MM.1S (cell line): ENCODE data around the gene GJD2.

Source experiments
- DNase-seq: peaks from one replicate; pipeline ENCODE4 v3.0.0-alpha.2; 2015
- H2AFZ ChIP-seq: fragments of 300-600 bp; sonication (generic); 2 replicates; pipeline ENCODE4 v1.6.0; 2016; ENCODE audit warnings: antibody characterized with exemption, low read length
- H3F3A ChIP-seq: fragments of 300-600 bp; sonication (generic); 2 replicates; pipeline ENCODE4 v1.6.1; 2016; ENCODE audit warnings: mild to moderate bottlenecking, antibody characterized with exemption, low read length, moderate library complexity, mixed read lengths; ENCODE audit not compliant: insufficient read depth
- H3K27ac ChIP-seq: fragments of 300-600 bp; sonication (generic); 2 replicates; pipeline ENCODE4 v1.5.1; 2016; ENCODE audit warnings: mild to moderate bottlenecking, low read length
- H3K27me3 ChIP-seq: fragments of 300-600 bp; sonication (generic); replicated peaks from 2 replicates; pipeline ENCODE4 v1.6.0; 2016; ENCODE audit warnings: low read length; ENCODE audit not compliant: insufficient read depth
- H3K36me3 ChIP-seq: fragments of 300-600 bp; sonication (generic); replicated peaks from 2 replicates; pipeline ENCODE4 v1.6.1; 2016; ENCODE audit warnings: mild to moderate bottlenecking, low read length, mixed read lengths; ENCODE audit not compliant: insufficient read depth
- H3K4me1 ChIP-seq: fragments of 300-600 bp; sonication (generic); 2 replicates; pipeline ENCODE4 v1.6.1; 2016; ENCODE audit warnings: low read length, mixed read lengths
- H3K4me2 ChIP-seq: fragments of 300-600 bp; sonication (generic); 2 replicates; pipeline ENCODE4 v1.6.0; 2016; ENCODE audit warnings: low read depth, low read length
- H3K4me3 ChIP-seq: fragments of 300-600 bp; sonication (generic); 2 replicates; pipeline ENCODE4 v1.5.1; 2016; ENCODE audit warnings: low read length, mixed read lengths
- H3K79me2 ChIP-seq: fragments of 300-600 bp; sonication (generic); 2 replicates; pipeline ENCODE4 v1.6.1; 2016; ENCODE audit warnings: mixed run types, low read length, mixed read lengths
- H3K9ac ChIP-seq: fragments of 300-600 bp; sonication (generic); 2 replicates; pipeline ENCODE4 v1.6.1; 2016; ENCODE audit warnings: low read length, mixed read lengths
- H3K9me2 ChIP-seq: fragments of 300-600 bp; sonication (generic); replicated peaks from 2 replicates; pipeline ENCODE4 v1.6.1; 2016; ENCODE audit warnings: mild to moderate bottlenecking, low read length, mixed read lengths; ENCODE audit not compliant: insufficient read depth
- H3K9me3 ChIP-seq: fragments of 300-600 bp; sonication (generic); replicated peaks from 2 replicates; pipeline ENCODE4 v1.6.1; 2016; ENCODE audit warnings: mild to moderate bottlenecking, low read length, mixed read lengths; ENCODE audit not compliant: insufficient read depth
- H4K20me1 ChIP-seq: fragments of 300-600 bp; sonication (generic); 2 replicates; pipeline ENCODE4 v1.6.1; 2016; ENCODE audit warnings: mild to moderate bottlenecking, low read length, moderate library complexity, mixed read lengths; ENCODE audit not compliant: insufficient read depth
- EZH2 ChIP-seq: fragments of 300-600 bp; sonication (generic); optimal IDR thresholded peaks from 2 replicates; pipeline ENCODE3; 2017; ENCODE audit warnings: low read depth, mild to moderate bottlenecking, antibody characterized with exemption, low read length, mixed read lengths
- EZH2phosphoT487 ChIP-seq: fragments of 300-600 bp; sonication (generic); IDR thresholded peaks from 2 replicates; pipeline ENCODE4 v1.6.1; 2018; ENCODE audit warnings: antibody characterized with exemption, low read length
- TF ChIP-seq, protein P1 (sequence below): fragments of 300-600 bp; sonication (generic); IDR thresholded peaks from 2 replicates; pipeline ENCODE4 v1.5.1; 2016; ENCODE audit warnings: antibody characterized with exemption, low read length, mixed read lengths

GJD2 gene

GRCh38 chr15:34724481-34724880, 30.3 kb downstream of the GJD2 start:
- H3K4me3 ChIP-seq: no peak overlapping the region
- no peaks in the 10 kb centered on the region for H3K79me2 ChIP-seq
- no peak overlapping the region for H3K4me2 ChIP-seq
- no peaks in the 10 kb centered on the region for H3K9me3 ChIP-seq
- no peak overlapping the region for H2AFZ ChIP-seq
- H3K27me3 ChIP-seq: no peaks in the 10 kb centered on the region
- no peaks in the 10 kb centered on the region for H3F3A ChIP-seq
- no peak for DNase-seq
- no peaks in the 10 kb centered on the region for H3K4me1 ChIP-seq
- no peak overlapping the region for H3K27ac ChIP-seq
- H3K9ac ChIP-seq: no peak overlapping the region
- no peaks in the 10 kb centered on the region for H4K20me1 ChIP-seq
- TF ChIP-seq, protein P1, sequence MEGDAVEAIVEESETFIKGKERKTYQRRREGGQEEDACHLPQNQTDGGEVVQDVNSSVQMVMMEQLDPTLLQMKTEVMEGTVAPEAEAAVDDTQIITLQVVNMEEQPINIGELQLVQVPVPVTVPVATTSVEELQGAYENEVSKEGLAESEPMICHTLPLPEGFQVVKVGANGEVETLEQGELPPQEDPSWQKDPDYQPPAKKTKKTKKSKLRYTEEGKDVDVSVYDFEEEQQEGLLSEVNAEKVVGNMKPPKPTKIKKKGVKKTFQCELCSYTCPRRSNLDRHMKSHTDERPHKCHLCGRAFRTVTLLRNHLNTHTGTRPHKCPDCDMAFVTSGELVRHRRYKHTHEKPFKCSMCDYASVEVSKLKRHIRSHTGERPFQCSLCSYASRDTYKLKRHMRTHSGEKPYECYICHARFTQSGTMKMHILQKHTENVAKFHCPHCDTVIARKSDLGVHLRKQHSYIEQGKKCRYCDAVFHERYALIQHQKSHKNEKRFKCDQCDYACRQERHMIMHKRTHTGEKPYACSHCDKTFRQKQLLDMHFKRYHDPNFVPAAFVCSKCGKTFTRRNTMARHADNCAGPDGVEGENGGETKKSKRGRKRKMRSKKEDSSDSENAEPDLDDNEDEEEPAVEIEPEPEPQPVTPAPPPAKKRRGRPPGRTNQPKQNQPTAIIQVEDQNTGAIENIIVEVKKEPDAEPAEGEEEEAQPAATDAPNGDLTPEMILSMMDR: no peak
- TF ChIP-seq EZH2phosphoT487 (no peak), EZH2 (no peak)
- no peaks in the 10 kb centered on the region for H3K9me2 ChIP-seq
- no peaks in the 10 kb centered on the region for H3K36me3 ChIP-seq

- H3K27ac ChIP-seq: no peak overlapping the region
- H3K27me3 ChIP-seq: no peaks in the 10 kb centered on the region
- H3K4me2 ChIP-seq: no peak overlapping the region
- no peak overlapping the region for H3K4me3 ChIP-seq
- H3K79me2 ChIP-seq: no peaks in the 10 kb centered on the region
- no peaks in the 10 kb centered on the region for H3K9me3 ChIP-seq
- no peaks in the 10 kb centered on the region for H4K20me1 ChIP-seq
- no peak for TF ChIP-seq EZH2
- DNase-seq: no peak
- no peaks in the 10 kb centered on the region for H3F3A ChIP-seq
- no peak overlapping the region for H3K9ac ChIP-seq
- no peaks in the 10 kb centered on the region for H3K4me1 ChIP-seq
- H2AFZ ChIP-seq: no peak overlapping the region
- H3K9me2 ChIP-seq: no peaks in the 10 kb centered on the region
- H3K36me3 ChIP-seq: no peaks in the 10 kb centered on the region
Measured at GRCh38 chr15:34722439-34722836, 32.4 kb downstream of the GJD2 start.

DNA sequence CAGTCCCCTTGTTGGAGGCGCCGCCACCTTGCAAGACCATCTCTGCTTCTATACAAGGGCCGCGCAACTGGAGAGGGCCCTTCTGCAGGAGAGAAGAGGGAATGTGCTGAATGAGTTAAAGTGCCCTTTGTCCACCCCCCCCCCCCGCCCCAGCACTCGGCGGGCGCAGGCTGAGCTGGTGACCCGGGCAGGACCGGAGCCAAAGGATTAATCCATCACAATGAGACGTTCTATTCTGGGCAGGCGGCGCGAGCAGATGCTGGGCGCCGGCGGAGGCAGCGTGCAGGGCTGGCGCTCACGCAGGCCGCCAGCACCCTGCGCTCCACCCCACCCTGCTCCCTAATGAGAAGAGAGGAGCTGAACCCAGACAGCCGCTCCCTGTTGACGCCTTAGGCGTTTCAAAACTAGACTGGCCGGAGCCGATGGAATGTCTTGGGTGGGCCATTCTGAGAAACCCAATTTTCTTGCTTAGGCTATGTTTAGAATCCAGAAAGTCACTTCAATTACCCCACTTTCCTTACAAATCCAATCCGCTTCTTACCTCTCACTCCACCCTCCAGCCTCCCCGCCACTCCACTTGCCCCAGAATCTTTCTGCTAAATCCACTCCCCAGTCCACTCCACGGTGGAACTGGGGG, 32.9 kb downstream of the GJD2 start:
- H3K27ac ChIP-seq: no peak overlapping the region
- no peak overlapping the region for H3K4me3 ChIP-seq
- no peak overlapping the region for H2AFZ ChIP-seq
- H3K79me2 ChIP-seq: no peaks in the 10 kb centered on the region
- TF ChIP-seq, protein P1: no peak
- TF ChIP-seq EZH2: no peak
- no peak for TF ChIP-seq EZH2phosphoT487
- DNase-seq: no peak
- H3K9me2 ChIP-seq: no peaks in the 10 kb centered on the region
- H3K9ac ChIP-seq: no peak overlapping the region
- no peaks in the 10 kb centered on the region for H3K27me3 ChIP-seq
- H4K20me1 ChIP-seq: no peaks in the 10 kb centered on the region
- no peaks in the 10 kb centered on the region for H3K9me3 ChIP-seq
- no peaks in the 10 kb centered on the region for H3K36me3 ChIP-seq
- no peaks in the 10 kb centered on the region for H3F3A ChIP-seq
- H3K4me1 ChIP-seq: no peaks in the 10 kb centered on the region
- H3K4me2 ChIP-seq: no peak overlapping the region

- Histone ChIP-seq H2AFZ (no peak overlapping the region), H3K4me1 (no peaks in the 10 kb centered on the region), H3K4me3 (no peak overlapping the region), H3K9me2 (no peaks in the 10 kb centered on the region), H3F3A (no peaks in the 10 kb centered on the region), H3K9me3 (no peaks in the 10 kb centered on the region), H3K79me2 (no peaks in the 10 kb centered on the region), H3K36me3 (no peaks in the 10 kb centered on the region), H3K4me2 (no peak overlapping the region), H3K9ac (no peak overlapping the region), H4K20me1 (no peaks in the 10 kb centered on the region), H3K27ac (no peak overlapping the region), H3K27me3 (no peaks in the 10 kb centered on the region)
- TF ChIP-seq, protein P1: no peak
- TF ChIP-seq EZH2 (no peak), EZH2phosphoT487 (no peak)
- no peak for DNase-seq
Measured at GRCh38 chr15:34721157-34721801, 33.5 kb downstream of the GJD2 start.
